IPS DF 19.7 (cell line): ENCODE results near the gene ELF2.
"Not testable (repeated sequence)": the region's sequence is repeated elsewhere in the genome, so short reads cannot be mapped to it uniquely, and the experiment has no call there.

Experiments used
- DNase-seq: peaks from one replicate; pipeline ENCODE4 v3.0.0-alpha.2; 2013; ENCODE audit warnings: low read depth, low spot score

The ELF2 gene

GRCh38 chr4:139177049-139177868 is at the start of gene ELF2:
Gene ELF2 (minus strand): TSS chr4:139177218. CDS start chr4:139137701, 39,517 bp downstream.
- DNase-seq = no peak

DNA sequence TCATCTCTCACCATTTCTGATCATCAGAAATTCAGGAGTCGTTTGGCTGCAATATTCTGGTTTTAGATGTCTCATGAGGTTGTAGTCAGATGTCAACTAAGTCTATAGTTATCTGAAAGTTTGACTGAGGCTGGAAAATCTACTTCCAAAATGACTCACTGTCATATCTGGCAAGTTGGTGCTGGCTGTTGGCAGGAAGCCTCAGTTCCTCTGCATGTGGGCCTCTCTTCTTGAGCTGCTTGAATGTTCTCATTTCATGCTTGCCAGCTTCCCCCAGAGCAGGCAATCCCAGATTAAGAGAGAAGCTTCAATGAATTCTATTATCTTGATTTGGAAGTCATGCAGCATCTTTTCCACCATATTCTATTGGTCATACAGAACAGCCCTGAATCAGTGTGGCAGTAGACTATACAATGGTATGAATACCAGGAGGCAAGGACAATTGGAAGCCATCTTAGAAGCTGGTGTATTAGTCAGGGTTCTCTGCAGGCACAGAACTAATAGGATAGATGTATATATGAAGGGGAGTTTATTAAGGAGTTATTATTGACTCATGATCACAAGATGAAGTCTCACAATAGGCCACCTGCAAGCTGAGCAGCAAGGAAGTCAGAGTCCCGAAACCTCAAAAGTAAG is 46.8 kb upstream of the ELF2 start:
- no peak for DNase-seq

DNA sequence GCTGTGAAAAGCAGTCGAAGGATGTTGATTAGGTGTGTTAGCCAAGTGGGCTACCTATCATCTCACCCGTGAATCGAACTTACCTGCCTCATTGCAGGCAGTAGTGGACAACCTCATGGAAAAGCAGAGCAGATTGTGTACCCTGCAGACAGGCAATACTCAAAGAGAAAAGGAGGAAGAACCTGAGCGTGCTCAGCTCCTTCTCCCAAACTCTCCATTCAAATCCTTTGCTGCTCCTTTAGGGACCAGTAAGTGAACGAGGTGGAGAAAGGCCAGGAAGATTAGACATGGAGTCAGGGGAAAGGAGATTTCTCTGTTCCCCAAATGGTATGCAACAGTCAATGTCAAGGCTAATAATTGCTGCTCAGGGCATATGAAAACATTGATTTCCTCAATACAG is 45.2 kb upstream of the ELF2 start:
- DNase-seq = no peak

GRCh38 chr4:139221687-139222086 is 44.7 kb upstream of the ELF2 start:
- no peak for DNase-seq

DNA sequence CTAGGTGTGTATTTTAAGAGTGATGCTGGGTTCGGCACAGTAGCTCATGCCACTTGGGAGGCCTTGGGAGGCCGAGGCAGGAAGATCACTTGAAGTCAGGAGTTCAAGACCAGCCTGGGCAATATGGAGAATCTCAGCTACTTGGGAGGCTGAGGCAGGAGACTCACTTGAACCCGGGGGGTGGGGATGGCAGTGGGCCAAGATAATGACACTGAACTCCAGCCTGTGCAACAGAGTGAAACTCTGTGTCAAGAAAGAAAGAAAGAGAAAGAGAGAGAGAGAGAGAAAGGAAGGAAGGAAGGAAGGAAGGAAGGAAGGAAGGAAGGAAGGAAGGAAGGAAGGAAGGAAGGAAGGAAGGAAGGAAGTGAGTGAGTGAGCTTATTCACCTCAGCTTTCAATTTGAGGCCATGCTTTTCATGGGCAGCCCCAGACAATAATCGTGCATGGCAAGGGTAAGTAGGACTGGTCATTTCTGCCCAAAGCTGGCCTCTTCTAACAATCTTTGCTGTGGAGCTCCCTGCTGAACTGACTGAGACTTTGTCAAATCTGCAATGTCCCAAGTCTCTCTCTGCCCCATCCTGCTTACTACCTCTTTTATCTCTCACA is 42.5 kb upstream of the ELF2 start:
- DNase-seq = no peak

DNA sequence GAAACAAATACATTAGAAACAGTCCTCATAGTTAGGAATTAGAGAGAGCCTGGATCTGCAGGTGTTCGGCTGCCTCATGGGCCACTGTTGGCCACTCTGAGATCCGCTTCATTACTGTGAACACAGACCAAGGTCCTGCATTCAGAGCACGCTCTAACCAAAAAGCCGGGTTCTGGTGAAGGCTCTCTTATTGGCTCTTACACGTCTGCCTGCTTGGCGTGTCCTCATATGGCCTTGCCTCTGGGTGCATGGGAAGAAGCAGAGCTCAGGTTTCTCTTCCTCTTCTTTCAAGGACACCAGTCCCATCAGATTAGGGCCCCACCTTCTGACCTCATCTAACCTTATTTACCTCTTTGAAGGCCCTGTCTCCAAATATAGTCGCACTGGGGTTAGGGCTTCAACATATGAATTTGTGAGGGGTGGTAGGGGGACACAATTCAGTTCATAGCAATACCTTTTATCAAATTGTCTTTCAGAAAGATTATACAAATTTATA is 37.1 kb upstream of the ELF2 start:
- DNase-seq = peak; percentile 65

- DNase-seq = not testable (repeated sequence)
These were observed 36.6 kb upstream of the ELF2 start for GRCh38 chr4:139213633-139214032.

DNA sequence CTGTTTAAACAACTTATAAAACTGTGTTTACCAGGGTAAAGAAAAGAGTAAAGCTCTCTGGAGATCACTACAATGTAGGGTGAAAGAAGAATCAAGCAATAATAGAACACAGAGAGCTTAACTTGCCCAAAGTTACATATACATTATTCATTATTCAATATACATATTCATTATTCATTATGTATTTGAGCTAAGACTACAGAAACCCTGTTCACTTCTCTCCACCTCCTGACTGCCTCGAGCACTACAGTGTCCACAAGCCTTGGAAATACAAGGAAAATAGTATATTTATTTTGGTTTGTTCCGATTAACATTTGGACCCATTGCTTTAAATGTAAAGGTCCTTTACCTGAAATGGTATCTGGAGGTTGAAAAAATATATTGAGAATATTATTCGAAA is 35.9 kb upstream of the ELF2 start:
- DNase-seq = no peak

DNA sequence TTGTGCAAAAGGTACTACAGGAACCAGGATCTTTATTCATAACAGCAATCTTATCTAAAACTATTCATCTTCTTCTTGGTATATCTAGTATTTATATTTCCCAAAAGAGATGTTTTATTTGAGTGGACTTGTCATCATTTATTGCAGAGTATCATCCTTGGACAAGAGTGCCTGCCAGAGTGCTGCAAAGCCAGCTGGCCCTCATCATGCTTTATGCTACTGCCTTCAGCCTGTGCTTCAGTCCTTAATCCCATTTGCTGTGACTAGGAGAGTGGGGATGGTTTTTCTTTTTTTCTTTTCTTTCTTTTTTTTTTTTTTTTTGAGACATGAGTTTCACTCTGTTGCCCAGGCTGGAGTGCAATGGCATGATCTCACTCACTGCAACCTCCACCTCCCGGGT is 33.5 kb upstream of the ELF2 start:
- no peak for DNase-seq

GRCh38 chr4:139209470-139210063 is 32.5 kb upstream of the ELF2 start:
- DNase-seq = no peak

- no peak for DNase-seq
These were observed 31.5 kb upstream of the ELF2 start for GRCh38 chr4:139208404-139208945.

- DNase-seq = no peak
These were observed 30.9 kb upstream of the ELF2 start for GRCh38 chr4:139207873-139208403.

DNA sequence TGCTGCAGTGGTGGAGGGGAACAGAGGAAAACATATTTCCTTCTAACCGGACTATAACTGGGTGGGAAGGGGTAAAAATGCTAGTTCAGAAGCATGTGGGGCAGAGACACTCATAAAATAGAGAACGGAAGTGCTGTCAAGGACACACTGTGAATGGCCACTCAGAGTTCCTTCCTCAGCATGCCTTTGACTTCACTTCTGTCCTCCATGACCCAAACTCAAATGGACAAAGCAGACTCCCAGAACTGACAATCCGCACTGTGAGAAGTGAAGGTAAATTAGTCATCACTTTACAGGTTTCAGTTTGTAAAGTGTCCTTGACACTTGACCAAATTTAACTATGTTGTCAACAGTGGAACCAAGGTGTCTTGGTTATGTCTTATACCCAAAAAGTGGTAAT is 30.2 kb upstream of the ELF2 start:
- no peak for DNase-seq

DNA sequence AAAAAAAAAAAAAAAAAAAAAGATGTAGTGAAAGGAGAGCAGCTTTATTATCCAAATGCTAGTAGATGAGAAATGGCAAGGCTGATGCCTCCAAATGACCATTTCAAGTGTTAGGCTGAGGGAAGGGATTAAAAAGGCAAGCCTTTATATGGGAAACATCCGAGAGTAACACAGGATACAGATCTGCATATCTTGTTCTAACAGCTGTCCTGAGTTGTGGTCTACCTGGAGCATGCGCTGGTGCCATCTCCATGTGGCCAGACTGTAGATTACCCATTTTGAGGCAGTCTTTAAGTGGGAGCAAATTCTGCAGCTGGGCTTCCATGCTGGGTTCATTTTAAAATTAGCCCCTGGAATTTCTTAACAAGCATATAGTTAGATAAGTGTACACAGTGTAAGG is 26.0 kb upstream of the ELF2 start:
- no peak for DNase-seq

DNA sequence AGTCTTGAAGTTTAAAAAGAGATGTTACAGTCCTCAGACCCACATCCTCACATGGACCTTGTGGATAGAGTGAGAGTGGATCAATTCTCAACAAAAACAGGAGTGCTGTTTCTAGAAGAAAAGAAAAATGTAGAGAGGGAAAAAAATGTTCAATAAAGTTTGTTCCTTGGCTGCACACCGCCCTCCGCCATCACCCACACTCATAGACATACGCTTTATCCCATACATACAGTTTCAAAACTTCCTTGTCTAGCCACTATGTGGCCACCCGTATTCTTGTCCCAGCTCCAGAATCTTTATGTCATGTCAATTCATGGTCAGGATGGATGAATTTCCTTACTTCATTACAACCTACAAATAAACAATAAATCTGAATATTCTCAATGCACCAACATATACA is 23.5 kb upstream of the ELF2 start:
- DNase-seq = no peak

- DNase-seq = no peak
These were observed 23.1 kb upstream of the ELF2 start for GRCh38 chr4:139200102-139200501.

GRCh38 chr4:139197214-139197613 is 20.2 kb upstream of the ELF2 start:
- DNase-seq = not testable (repeated sequence)

- DNase-seq = no peak
These were observed 19.4 kb upstream of the ELF2 start for GRCh38 chr4:139196462-139196861.

GRCh38 chr4:139191373-139191772 is 14.4 kb upstream of the ELF2 start:
- DNase-seq = no peak

DNA sequence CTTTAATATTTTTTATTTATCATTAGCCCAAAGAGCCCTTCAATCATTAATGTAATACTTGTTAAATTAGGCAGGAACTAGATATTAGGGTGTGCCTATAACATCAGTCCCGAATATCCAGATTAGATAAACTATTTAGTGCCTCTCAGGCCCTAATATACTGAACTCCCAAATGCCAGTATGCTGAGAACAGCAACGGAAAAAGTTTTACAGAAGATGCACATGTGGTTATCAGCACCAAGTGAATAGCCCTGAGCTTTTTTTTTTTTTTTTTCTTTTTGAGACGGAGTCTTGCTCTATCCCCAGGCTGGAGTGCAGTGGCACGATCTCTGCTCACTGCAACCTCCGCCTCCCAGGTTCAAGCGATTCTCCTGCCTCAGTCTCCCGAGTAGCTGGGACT is 13.0 kb upstream of the ELF2 start:
- DNase-seq = no peak

DNA sequence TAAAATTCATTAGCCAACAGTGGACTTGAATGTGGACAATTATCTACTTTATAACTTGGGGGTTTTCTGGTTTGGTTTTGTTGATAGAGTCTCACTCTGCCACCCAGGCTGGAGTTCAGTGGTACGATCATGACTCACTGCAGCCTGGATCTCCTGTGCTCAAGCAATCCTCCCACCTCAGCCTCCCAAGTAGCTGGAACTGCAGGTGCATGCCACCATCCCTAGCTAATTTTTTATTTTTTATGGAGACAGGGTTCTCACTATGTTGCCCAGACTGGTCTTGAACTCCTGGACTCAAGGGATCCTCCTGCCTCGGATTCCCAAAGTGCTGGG is 12.4 kb upstream of the ELF2 start:
- DNase-seq = no peak
